GM18517 (cell line): ENCODE data around the gene E2F8.
"Not testable (repeated sequence)": the region's sequence is repeated elsewhere in the genome, so short reads cannot be mapped to it uniquely, and the experiment has no call there.

Source experiments
- ATAC-seq: cut with Tn5 transposase; IDR thresholded peaks from one replicate; pipeline ENCODE4 v1.9.1; 2021; ENCODE audit warnings: mild to moderate bottlenecking, moderate library complexity; ENCODE audit not compliant: unreplicated experiment

E2F8 gene, protein sequence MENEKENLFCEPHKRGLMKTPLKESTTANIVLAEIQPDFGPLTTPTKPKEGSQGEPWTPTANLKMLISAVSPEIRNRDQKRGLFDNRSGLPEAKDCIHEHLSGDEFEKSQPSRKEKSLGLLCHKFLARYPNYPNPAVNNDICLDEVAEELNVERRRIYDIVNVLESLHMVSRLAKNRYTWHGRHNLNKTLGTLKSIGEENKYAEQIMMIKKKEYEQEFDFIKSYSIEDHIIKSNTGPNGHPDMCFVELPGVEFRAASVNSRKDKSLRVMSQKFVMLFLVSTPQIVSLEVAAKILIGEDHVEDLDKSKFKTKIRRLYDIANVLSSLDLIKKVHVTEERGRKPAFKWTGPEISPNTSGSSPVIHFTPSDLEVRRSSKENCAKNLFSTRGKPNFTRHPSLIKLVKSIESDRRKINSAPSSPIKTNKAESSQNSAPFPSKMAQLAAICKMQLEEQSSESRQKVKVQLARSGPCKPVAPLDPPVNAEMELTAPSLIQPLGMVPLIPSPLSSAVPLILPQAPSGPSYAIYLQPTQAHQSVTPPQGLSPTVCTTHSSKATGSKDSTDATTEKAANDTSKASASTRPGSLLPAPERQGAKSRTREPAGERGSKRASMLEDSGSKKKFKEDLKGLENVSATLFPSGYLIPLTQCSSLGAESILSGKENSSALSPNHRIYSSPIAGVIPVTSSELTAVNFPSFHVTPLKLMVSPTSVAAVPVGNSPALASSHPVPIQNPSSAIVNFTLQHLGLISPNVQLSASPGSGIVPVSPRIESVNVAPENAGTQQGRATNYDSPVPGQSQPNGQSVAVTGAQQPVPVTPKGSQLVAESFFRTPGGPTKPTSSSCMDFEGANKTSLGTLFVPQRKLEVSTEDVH

DNA sequence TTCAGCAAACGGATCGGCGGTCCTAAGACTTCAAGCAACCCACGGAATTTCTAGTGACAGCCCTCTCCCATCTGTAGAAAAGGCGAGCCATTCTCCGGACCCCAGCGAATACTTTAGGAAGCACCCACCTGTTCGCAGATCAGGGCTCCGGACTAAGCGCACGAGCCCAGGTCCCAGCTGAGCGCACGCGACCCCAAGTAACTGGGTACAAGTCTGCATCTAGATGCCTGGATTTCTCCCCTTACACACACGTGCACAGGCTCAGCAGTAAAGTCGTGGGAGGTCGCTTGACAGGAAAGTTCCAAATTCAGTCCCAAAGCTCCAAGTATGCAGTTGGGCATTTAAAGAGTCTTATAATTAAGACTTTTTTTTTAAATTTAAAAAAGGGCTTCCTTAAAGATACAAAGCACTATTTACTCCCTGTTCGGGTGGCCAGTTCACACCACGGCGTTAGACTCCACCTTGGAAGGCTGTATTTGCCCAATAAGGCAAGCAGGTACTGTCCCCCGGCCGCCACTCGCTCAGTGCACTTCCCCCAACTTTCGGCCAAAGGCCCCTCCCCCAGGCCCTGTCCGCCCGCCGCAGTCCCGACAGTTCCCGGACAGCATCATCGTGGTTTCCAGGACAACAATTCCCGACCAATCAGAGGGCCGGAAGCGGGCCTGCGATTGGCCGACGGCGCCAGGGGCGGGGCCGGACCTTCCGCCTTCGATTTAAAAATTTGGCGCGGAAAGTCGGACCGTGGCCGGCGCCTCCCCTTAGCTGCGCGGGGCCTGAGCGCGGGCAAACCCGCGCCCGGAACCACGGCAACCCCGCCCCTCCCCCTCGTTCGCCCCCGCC is at the start of gene E2F8:
Gene E2F8, minus strand, starts transcription at position 526 of the 840 bp plus-strand sequence. CDS start 824 bp downstream, outside the sequence.
- ATAC-seq = peak; percentile 84

DNA sequence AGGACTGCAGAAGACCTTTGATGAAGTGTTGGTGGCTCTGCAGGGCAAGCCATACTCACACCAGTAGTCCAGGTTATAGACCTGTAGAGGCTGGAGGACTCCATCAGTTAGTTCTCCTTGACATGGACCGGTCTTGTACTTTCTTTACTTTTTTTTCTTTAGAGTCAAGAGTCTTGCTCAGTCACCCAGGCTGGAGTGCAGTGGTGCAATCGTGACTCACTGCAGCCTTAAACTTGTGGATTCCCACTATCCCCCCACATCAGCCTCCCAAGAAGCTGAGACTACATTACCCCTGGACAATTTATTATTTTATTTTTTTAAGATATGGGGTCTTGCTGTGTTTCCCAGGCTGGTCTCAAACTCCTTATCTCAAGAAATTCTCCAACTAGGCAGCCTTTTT is 49.6 kb upstream of the E2F8 start:
- ATAC-seq = no peak

DNA sequence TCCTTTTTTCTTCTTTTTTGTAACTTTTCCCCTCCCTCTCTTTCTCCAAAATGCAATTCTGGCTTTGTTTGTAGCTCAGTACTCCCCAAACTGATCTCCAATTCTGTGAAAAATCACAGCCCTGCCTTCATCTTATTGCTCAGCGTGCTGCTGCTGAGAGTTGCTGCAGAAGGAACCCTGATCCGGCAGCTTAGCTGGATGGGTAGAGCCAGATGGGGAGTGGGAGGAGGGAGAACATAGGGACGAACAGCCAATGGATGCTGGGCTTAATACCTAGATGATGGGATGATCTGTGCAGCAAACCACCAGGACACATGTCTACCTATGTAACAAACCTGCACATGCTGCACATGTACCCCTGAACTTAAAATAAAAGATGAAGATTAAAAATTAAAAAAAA is 47.5 kb upstream of the E2F8 start:
- no peak for ATAC-seq

DNA sequence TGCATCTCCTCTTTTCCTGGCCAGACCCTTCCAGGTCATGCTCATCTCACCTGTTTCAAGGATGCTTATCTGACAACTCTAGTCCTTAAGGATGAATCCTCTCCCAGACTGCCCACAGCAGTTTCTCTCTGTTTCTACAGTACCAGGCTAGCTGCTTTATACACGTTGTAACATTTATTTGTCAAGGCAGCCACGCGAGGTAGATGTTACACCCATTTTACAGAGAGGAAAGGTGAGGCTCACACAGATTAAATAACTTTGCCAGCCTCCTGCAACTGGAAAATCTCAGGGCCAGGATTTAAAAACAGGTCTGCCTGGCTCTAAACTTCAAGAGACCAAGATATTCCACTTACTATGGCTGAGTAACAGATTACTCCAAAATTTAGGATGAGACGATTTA is 45.7 kb upstream of the E2F8 start:
- no peak for ATAC-seq

DNA sequence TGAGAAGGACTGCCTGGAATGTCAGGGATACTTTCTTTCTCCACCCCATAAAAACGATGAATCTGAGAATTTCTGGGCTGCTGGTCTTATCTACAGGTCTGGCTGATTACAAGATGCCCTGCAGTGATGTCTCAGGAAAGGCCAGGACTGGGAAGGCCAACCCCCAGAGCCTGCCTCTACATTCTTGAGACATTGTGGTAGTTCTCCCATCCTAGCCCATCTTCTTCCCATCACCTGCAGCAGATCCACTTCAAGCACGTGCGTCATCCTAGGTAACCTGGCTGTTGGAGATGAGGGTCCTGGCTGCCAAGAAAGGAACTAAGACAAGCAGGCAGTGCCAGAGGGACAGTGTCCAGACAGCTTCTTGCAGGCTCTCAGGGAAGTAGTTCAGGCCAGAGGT is 44.1 kb upstream of the E2F8 start:
- ATAC-seq = no peak

DNA sequence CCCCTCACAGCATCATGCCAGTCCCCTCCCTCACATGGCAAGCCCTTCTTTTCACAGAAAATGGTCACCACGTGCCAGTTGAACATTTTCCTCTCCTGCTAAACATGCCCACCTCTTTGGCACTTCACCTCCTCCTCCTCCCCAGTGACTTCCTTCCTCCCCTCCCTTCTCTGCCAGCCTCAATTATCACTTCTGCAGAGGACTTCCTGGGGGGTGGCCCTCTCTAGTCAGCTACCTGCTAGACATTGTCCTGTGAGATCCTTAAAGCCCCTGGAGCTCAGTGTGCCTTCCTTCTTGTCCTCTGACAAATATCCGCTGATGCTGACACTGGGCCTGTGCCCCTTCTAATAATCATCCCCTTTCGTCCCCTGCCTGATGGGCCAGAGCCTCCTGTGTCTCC is 43.2 kb upstream of the E2F8 start:
- ATAC-seq = no peak

DNA sequence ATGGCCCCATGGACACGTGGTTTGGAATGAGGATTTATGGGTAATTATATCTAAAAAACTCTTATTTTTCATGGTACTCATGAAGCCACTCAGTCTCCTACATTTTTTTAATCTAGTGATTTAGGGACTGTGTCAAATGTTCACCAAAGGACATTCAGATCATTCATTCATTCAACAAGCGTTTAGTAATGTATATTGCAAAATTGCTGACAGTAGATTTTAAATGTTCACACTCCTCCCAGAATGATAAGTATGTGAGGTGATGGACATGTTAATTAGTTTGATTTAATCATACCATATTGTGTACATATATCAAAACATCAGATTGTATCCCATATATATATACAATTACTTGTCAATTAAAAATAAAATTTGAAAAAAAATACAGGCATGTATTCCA is 40.8 kb upstream of the E2F8 start:
- ATAC-seq = no peak

DNA sequence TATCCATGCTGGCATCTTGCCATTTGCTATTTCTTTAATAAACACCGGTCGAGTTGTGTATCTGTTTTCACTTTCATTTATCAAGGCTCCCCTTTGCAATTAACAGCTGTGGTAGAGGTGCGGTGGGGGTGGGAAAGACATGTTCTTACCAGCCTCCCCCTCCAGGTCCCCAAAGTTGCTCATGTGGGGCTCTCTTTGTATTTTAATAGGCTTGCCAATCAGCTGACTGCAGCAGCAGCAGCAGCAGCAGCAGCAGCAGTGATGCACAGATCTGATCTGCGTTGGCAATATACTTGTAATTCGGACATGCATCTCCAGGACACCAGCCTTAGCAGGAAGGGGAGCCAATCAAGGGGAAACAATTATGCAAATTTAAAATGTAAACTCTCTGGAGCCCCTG is 40.3 kb upstream of the E2F8 start:
- ATAC-seq = no peak

DNA sequence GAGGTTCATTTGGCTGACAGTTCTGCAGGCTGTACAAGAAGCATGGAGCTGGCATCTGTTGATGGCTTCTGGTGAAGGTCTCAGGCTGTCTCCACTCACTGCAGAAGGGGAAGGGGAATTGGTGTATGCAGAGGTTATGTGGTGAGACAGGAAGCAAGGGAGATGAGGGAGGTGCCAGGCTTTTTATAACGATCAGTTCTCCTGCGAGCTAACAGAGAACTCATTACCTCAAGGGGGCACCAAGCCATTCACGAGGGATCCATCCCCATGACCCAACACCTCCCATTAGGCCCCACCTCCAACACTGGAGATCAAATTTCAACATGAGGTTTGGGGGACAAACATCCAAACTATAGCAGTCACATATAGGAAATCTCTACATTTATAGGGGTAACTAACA is 38.7 kb upstream of the E2F8 start:
- no peak for ATAC-seq

DNA sequence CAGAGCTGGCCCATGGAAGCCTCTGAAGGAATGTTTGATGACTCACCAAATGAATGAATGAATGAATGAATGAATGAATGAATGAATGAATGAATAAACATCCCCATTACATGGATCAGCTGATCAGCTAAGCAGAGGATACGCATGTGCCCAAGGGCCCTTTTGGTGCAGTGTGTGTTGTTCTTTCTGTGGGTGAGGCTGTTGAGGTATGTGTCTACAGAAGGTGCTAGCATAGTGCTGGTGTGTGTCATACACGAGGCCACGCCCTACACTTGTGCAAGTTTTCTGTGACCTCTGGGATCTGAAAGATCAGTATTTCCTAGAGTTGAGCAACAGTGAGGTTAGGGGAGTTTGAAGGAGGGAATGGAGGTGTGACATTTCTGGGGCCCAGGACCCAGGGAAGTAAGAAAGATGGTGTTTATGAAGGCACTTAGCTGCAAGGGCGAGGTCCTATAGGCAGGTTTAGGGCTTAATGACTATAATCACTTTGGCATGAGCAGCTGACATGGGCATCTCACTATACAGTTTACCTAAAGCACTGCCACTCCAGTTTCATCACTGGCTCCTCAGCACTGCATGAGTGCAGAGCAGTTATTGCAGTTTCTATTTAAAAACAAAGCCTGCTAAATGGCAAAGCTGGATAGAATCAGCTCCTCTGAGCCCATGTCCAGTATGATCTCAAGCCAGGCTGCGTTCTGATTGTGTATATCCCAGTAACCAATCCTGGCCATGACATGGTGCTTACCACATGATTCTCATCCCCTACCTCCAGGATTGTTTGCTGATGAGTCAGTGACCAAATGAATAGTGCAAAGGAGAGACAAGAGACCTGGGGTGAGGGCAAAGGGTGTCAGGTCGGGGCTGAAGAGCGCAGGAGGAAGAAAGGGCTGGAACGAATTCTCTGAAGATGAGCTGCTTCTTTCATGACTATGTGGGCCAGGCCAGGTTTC is 36.4 kb upstream of the E2F8 start:
- ATAC-seq = no peak

DNA sequence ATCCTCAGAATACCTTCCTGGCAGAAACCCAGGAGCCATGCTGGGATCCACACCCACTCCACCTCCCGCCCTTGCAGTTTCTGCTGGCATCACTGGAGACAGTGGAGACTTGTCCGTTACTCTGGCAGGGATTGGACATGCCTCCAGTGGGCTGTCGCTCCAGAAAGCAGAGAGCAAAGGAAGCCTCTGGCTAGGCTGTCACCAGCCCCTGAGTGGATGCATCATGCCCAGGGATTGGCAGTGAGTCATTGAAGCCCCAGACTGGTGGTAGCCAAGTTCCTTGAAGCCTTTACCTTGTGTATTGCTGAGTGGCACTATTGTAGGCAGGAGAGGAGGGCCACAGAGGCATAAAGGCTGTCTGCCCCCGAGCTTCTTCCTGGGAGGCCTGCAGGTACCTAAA is 34.8 kb upstream of the E2F8 start:
- ATAC-seq = no peak

DNA sequence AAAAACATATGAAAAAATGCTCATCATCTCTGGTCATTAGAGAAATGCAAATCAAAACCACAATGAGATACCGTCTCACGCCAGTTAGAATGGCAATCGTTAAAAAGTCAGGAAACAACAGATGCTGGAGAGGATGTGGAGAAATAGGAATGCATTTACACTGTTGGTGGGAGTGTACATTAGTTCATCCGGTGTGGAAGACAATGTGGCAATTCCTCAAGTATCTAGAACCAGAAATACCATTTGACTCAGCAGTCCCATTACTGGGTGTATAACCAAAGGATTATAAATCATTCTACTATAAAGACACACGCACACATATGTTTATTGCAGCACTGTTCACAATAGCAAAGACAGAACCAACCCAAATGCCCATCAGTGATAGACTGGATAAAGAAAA is 32.5 kb upstream of the E2F8 start:
- ATAC-seq = not testable (repeated sequence)

DNA sequence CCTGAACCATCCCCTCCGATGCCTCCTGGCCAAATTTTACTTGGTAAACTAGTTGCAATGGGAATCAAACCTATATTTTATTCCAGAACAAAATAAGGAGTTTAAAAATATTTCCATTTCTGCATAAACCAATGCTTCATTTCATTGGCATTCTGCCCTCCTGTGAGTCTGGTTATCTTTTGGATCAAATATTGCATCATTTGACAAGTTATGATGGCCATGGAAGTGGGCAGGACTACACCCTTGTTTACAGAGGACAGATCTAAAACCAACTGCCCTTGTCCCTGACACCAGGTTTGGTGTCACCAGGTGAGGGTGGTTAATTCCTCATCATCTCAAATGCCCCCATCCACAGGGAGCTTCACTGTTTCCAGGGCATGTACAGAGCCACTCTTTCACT is 28.2 kb upstream of the E2F8 start:
- ATAC-seq = no peak

DNA sequence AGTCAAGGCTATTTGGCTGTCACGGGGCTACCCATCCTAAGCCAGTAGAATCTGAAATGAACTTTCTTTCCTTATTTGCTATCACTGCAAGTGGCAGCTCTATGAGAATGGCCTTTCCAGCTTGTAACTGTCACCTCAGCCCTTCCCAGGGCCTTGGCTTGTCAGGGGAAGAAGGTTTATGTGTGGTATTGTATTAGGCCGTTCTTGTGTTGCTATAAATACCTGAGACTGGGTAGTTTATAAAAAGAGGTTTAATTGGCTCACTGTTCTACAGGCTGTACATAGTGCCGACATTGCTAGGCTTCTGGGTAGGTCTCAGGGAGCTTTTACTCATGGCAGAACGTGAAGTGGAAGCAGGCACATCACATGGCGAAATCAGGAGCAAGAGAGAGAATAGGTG is 26.8 kb upstream of the E2F8 start:
- ATAC-seq = no peak

DNA sequence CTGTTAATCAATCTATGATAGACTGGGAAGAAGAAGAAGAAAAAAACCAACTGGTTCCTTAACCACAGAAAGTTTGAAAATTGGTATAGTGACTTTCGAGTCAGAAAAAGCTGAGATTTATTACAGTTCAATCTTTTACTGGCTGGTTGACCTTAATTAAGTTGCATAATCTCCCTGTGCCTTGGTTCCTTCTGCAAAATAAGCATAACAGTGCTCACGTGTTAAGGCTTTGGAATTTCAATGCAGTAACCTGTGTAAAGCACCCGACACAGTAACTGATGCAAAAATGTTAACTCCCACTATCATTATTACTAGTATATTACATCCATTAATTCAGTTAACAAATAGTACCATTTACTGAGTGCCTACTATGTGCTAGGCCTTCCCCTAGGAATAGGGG is 22.6 kb upstream of the E2F8 start:
- ATAC-seq = no peak

DNA sequence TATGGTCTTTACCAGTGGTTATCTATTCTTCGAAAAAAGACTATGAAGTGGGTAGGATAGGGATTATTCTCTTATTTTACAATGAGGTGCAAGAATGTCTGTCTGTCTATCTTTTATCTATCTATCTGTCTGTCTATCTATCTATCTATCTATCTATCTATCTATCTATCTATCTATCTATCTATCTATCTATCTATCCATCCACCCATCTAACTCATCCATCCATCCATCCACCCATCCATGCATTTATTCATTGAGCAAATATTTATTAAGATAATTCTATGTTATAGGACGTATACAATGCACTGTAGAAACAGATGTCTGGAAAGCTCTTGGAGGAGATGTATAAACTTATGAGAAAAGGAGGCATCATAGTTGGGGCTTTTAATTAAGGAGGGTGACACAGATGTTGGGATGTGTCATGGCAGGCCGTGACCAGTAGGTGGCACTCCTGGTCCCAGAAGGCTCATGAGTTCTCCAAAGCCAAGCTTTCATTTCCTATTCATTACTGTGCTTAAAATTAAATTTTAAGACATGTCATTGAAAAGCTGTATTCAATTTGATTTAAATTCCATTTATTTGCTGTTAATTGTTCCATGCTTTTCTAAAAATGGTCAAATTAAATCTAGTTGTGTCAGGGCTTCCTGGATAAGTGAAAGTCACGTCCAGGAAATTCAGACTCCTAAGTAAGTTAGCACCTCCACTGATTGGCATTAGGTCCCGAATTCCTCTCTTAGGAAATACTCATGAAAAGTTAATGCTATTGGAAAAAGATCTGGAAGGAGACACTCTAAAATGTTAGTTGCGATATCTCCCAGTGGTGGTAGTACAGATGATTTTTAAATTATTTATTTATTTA is 19.0 kb upstream of the E2F8 start:
- ATAC-seq = peak; percentile 77

DNA sequence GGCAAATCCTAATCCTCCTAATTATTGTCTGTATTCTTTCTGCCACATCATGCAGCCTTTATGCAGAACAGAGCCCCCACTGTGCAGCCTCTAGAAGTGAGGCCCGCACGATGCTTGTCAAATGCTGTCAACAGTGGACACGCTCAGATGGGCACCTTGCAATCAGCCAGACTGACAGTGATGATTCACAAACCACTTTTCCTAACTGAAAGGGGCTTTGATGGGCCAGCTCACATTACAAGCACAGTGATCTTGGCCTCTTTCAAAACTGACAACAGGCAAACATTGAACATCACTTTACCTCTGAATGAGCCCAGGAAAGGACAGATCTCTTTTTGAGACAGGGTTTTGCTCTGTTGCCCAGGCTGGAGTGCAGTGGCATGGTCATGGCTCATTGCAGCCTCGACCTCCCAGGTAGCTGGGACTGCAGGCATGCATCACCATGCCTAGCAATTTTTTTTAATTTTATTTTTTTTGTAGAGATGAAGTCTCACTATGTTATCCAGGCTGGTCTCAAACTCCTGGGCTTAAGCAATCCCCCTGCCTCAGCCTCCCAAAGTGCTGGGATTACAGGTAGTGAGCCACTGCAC is 18.0 kb upstream of the E2F8 start:
- ATAC-seq = no peak

DNA sequence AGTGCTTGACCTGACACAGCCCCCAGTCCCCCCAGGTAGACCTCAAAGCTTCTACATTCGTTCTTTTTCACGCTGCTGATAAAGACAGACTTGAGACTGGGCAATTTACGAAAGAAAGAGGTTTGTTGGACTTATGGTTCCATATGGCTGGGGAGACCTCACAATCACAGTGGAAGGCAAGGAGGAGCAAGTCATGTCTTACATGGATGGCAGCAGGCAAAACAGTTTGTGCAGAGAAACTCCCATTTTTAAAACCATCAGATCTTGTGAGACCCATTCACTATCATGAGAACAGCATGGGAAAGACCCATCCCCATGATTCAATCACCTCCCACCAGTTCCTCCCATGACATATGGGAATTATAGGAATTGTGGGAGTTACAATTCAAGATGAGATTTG is 13.7 kb upstream of the E2F8 start:
- ATAC-seq = not testable (repeated sequence)

DNA sequence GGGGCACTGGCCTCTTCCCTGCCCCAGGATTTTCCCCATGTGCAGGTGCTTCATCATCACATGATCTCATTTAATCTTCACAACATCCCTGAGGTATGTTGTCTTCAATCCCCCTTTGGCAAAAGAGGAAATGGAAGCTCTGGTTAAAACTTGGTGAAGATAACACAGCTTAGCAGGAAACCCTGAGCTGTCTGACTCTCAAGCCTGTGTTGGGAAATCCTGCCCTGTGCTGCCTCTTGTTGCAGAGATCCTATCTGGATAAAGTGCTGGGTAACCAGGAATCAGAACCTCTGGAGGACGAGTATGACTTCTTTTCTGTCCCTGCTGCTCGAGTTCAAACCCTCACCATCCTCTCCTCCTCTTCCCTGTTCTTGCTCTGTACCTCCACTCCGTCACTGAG is 13.1 kb upstream of the E2F8 start:
- ATAC-seq = no peak
